GM12892 (cell line): ENCODE measurements around the gene HS3ST3B1.

Experiments
- POLR2A ChIP-seq: IDR thresholded peaks from 2 replicates; pipeline ENCODE4 v1.6.1; 2011; ENCODE audit warnings: low read depth, low read length, control low read depth
- POLR2AphosphoS5 ChIP-seq: IDR thresholded peaks from 2 replicates; pipeline ENCODE4 v1.6.1; 2011; ENCODE audit warnings: low read depth, low read length, control low read depth

DNA sequence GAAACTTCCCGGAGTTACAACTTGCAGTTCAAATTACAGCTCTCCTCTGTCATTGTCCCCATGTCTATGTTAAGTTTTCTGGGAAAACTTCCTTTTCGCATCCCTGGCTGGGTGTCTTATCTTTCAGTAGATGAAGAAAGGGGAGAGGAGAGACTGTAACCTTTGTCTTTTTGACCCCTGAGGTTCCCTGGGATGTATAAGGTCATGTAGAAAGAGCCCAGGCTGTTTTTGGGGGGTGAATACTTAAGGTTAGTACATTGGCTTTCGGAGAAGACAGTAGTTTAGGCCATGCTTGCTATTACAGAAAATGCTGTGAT is 31.1 kb downstream of the HS3ST3B1 start:
- TF ChIP-seq POLR2AphosphoS5 (no peak), POLR2A (no peak)
